GM15510 (cell line): ENCODE data around the gene ANKRD13D.

ENCODE experiments used
- POLR2A ChIP-seq: IDR thresholded peaks from 3 replicates; pipeline ENCODE4 v1.6.1; 2011; ENCODE audit warnings: borderline replicate concordance; ENCODE audit not compliant: insufficient read length; ENCODE audit errors: extremely low read depth

The ANKRD13D gene

GRCh38 chr11:67310246-67311050, 21.3 kb downstream of the ANKRD13D start:
- TF ChIP-seq POLR2A = no peak

- TF ChIP-seq POLR2A = no peak
These were observed 22.0 kb downstream of the ANKRD13D start for GRCh38 chr11:67311051-67311555.

- no peak for TF ChIP-seq POLR2A
These were observed 22.5 kb downstream of the ANKRD13D start for GRCh38 chr11:67311556-67312082.

- no peak for TF ChIP-seq POLR2A
These were observed 23.3 kb downstream of the ANKRD13D start for GRCh38 chr11:67312187-67313021.

GRCh38 chr11:67313125-67313890, 24.2 kb downstream of the ANKRD13D start:
- TF ChIP-seq POLR2A = no peak

- no peak for TF ChIP-seq POLR2A
These were observed 25.1 kb downstream of the ANKRD13D start for GRCh38 chr11:67314218-67314617.

- TF ChIP-seq POLR2A = no peak
These were observed 26.3 kb downstream of the ANKRD13D start for GRCh38 chr11:67315325-67315909.

- no peak for TF ChIP-seq POLR2A
These were observed 27.7 kb downstream of the ANKRD13D start for GRCh38 chr11:67316882-67317204.

- peak; percentile 73 for TF ChIP-seq POLR2A
These were observed 28.2 kb downstream of the ANKRD13D start for GRCh38 chr11:67317205-67317887.

- TF ChIP-seq POLR2A = no peak
These were observed 28.9 kb downstream of the ANKRD13D start for GRCh38 chr11:67317888-67318555.

GRCh38 chr11:67320011-67320410, 30.9 kb downstream of the ANKRD13D start:
- no peak for TF ChIP-seq POLR2A

GRCh38 chr11:67320691-67321090, 31.6 kb downstream of the ANKRD13D start:
- TF ChIP-seq POLR2A = no peak

- no peak for TF ChIP-seq POLR2A
These were observed 32.3 kb downstream of the ANKRD13D start for GRCh38 chr11:67321313-67321871.
